Measurements from ENCODE around the gene NADK2.
A peak's percentile ranks its signal among the peaks of the same experiment; 100 is the strongest.

NADK2 gene

DNA sequence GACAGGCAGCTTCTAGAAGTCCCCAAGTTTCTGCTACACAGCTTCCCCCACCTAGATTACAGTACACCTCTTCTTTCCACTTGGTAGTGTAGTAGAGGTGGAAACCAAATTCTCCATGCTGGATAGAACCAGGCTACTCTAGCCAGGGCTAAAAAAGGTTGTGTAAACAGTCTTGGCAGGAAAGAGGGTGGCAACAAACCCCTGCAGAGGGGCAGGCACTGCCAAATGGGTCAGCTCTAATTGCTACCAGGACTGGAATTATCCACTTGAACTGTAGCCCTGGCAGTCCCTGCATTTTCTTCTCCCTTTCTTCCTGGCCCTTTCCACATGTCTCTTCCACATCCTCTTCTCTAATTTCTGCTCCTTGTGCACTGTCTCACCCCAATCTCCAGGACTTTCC, 35.1 kb upstream of the NADK2 start:
- Histone ChIP-seq H3K4me3 (replicated peaks; ENCODE audit: insufficient read depth, low read length) (no peak overlapping the region), H3K27me3 (ENCODE audit: insufficient read depth, poor library complexity, severe bottlenecking) (no peaks in the 10 kb centered on the region), H3K27ac (replicated peaks) (no peak overlapping the region)
- TF ChIP-seq CTCF (IDR thresholded peaks at IDR 0.05; ENCODE audit: insufficient read depth, low read length), result no peak
- TF ChIP-seq REST (IDR thresholded peaks at IDR 0.05; ENCODE audit: insufficient replicate concordance, low read depth), result no peak
- TF ChIP-seq POLR2AphosphoS5 (IDR thresholded peaks at IDR 0.05; ENCODE audit: low read depth), result no peak
- TF ChIP-seq SPI1 (IDR thresholded peaks at IDR 0.05; ENCODE audit: borderline replicate concordance, low read depth), result no peak
- no peak for TF ChIP-seq GABPA (IDR thresholded peaks at IDR 0.05; ENCODE audit: low read depth)
- no peak for DNase-seq (ENCODE audit: low read depth in 1 of 2, low spot score in 1 of 2)

DNA sequence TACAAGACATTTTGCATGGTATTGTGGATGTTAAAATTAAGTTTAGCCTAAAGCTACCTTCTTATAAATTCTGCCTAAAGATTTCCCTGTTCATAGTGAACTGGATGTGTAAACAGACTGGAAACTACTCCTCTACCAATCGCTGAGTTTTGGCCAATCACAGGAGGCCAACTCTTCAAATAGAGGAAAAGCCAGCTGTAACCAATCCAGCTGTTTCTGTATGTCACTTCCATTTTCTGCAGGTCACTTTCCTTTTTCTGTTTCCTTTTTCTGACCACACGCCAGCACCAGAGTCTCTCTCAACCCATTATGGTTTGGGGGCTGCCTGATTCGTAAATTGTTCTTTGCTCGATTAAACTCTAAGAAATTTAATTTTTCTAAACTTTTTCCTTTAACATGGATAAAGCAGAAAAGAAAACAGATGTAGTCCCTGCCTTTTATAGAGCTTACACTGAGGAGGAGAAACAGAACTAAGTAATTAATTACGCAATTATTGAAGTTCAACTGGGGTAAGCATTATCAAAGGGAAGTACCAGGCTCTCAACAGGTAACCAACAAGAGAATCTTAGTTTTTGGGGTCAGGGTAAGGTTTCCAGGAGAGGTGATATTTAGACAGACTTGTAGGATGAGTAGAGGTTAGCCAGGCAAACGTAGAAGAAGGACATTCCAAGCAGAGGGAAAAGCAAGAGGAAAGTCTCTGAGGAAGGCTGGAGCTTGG, 32.2 kb upstream of the NADK2 start:
- no peak overlapping the region; the same call in 1 of the 2 replicates for H3K27ac ChIP-seq (replicated peaks)
- no peaks in the 10 kb centered on the region for H3K27me3 ChIP-seq (ENCODE audit: insufficient read depth, poor library complexity, severe bottlenecking)
- 0 out of 2 replicates have a peak overlapping the region, but pooled peaks have one; percentile 3 for H3K4me3 ChIP-seq (replicated peaks; ENCODE audit: insufficient read depth, low read length)
- TF ChIP-seq REST (IDR thresholded peaks at IDR 0.05; ENCODE audit: insufficient replicate concordance, low read depth), result no peak
- peak; percentile 42; the same call in 1 of the 2 replicates for TF ChIP-seq SPI1 (IDR thresholded peaks at IDR 0.05; ENCODE audit: borderline replicate concordance, low read depth)
- DNase-seq (ENCODE audit: low read depth in 1 of 2, low spot score in 1 of 2), result peak; percentile 31 to 69

- Histone ChIP-seq H3K4me3 (replicated peaks; ENCODE audit: insufficient read depth, low read length) (no peak overlapping the region), H3K27me3 (ENCODE audit: insufficient read depth, poor library complexity, severe bottlenecking) (no peaks in the 10 kb centered on the region), H3K27ac (replicated peaks) (no peak overlapping the region)
- DNase-seq (ENCODE audit: low read depth in 1 of 2, low spot score in 1 of 2), result no peak
- TF ChIP-seq GABPA (IDR thresholded peaks at IDR 0.05; ENCODE audit: low read depth) (no peak), CTCF (IDR thresholded peaks at IDR 0.05; ENCODE audit: insufficient read depth, low read length) (no peak), REST (IDR thresholded peaks at IDR 0.05; ENCODE audit: insufficient replicate concordance, low read depth) (no peak), POLR2AphosphoS5 (IDR thresholded peaks at IDR 0.05; ENCODE audit: low read depth) (no peak), SPI1 (IDR thresholded peaks at IDR 0.05; ENCODE audit: borderline replicate concordance, low read depth) (no peak)
These were observed 30.5 kb upstream of the NADK2 start for GRCh38 chr5:36272136-36272690.

All from HL-60 (cell line).